Measurements from ENCODE around the gene STAT3.

DNA sequence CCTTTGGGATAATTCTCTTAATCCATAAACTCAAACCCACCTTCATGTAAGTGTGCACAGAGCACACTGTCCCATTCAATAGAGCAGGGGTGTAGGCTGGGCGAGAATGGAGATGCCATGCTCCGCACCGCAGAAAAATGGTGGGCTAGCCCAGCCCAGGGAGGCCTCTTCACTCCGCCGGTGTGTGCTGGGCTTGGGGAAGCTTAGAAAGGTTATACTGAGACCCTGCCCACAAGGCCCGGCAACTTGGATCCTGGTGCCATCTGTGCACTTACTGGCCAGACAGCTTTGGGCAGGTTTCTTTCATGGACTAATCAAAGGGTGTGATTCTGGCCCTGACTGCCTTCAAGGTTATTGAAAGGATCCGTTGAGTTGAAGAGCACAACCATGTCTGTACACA, 103.7 kb downstream of the STAT3 start:
- no peak for TF ChIP-seq POLR2A (conservative IDR thresholded peaks at IDR 0.05)
- no peak for TF ChIP-seq ADNP (tag; IDR thresholded peaks at IDR 0.05)
- TF ChIP-seq PHF20 (IDR thresholded peaks at IDR 0.05; ENCODE audit: partially characterized antibody): no peak
- TF ChIP-seq MEF2D (tag; conservative IDR thresholded peaks at IDR 0.05; ENCODE audit: low read depth): no peak
- no peak for TF ChIP-seq C11orf30 (IDR thresholded peaks at IDR 0.05; ENCODE audit: low read depth)
- TF ChIP-seq ZNF239 (CRISPR knock-in tag; IDR thresholded peaks at IDR 0.05): no peak
- no peak for TF ChIP-seq SIN3A (IDR thresholded peaks at IDR 0.05; ENCODE audit: borderline replicate concordance in 2 of 2, control insufficient read depth in 1 of 2, low read depth in 2 of 2, low read length in 2 of 2)
- TF ChIP-seq HDAC2 (IDR thresholded peaks at IDR 0.05): no peak
- TF ChIP-seq, protein P1, sequence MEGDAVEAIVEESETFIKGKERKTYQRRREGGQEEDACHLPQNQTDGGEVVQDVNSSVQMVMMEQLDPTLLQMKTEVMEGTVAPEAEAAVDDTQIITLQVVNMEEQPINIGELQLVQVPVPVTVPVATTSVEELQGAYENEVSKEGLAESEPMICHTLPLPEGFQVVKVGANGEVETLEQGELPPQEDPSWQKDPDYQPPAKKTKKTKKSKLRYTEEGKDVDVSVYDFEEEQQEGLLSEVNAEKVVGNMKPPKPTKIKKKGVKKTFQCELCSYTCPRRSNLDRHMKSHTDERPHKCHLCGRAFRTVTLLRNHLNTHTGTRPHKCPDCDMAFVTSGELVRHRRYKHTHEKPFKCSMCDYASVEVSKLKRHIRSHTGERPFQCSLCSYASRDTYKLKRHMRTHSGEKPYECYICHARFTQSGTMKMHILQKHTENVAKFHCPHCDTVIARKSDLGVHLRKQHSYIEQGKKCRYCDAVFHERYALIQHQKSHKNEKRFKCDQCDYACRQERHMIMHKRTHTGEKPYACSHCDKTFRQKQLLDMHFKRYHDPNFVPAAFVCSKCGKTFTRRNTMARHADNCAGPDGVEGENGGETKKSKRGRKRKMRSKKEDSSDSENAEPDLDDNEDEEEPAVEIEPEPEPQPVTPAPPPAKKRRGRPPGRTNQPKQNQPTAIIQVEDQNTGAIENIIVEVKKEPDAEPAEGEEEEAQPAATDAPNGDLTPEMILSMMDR (IDR thresholded peaks at IDR 0.05 in 2 of 3, conservative IDR thresholded peaks at IDR 0.05 in 1 of 3; ENCODE audit: insufficient read depth in 2 of 3, low read depth in 1 of 3, low read length in 3 of 3): no peak
- no peak for TF ChIP-seq ZNF184 (CRISPR knock-in tag; IDR thresholded peaks at IDR 0.05)
- TF ChIP-seq, protein P2, sequence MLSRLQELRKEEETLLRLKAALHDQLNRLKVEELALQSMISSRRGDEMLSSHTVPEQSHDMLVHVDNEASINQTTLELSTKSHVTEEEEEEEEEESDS (CRISPR knock-in tag; IDR thresholded peaks at IDR 0.05): no peak
- no peak for TF ChIP-seq MEIS2 (IDR thresholded peaks at IDR 0.05; ENCODE audit: partially characterized antibody)
